Chondrocyte (in vitro differentiated cells): Measurements from ENCODE around the gene SIM1. TPM values are rescaled to one million over a fixed set of nuclear protein-coding genes. Genes with fewer than 3 reads are reported as not detected.

Experiments used
- DNase-seq: peaks from one replicate; pipeline ENCODE4 v3.0.0; 2021; ENCODE audit warnings: mixed read lengths, low spot score
- H3K27ac Mint-ChIP-seq: one replicate; pipeline ENCODE4 v1.8.0; 2021; ENCODE audit warnings: mild to moderate bottlenecking, moderate library complexity, mixed read lengths; ENCODE audit not compliant: unreplicated experiment
- H3K27me3 Mint-ChIP-seq: 2 replicates; pipeline ENCODE4 v1.8.0; 2021; ENCODE audit warnings: low read depth, mixed read lengths
- H3K36me3 Mint-ChIP-seq: 2 replicates; pipeline ENCODE4 v1.8.0; 2021; ENCODE audit warnings: low read depth, mixed read lengths
- H3K4me1 Mint-ChIP-seq: 2 replicates; pipeline ENCODE4 v1.8.0; 2021; ENCODE audit warnings: low read depth, mild to moderate bottlenecking, mixed read lengths
- H3K4me3 Mint-ChIP-seq: one replicate; pipeline ENCODE4 v1.8.0; 2021; ENCODE audit warnings: mild to moderate bottlenecking, moderate library complexity, mixed read lengths; ENCODE audit not compliant: unreplicated experiment
- H3K9me3 Mint-ChIP-seq: 2 replicates; pipeline ENCODE4 v1.8.0; 2021; ENCODE audit warnings: low read depth, mixed read lengths
- CTCF ChIP-seq: fragments of 200-600 bp; sonication (generic); IDR thresholded peaks from 2 replicates; pipeline ENCODE4 v1.5.0; 2021; ENCODE audit warnings: antibody characterized with exemption, mild to moderate bottlenecking, moderate library complexity
- total RNA-seq: library from RNA; stranded (reverse); gene quantifications from 3 replicates; pipeline ENCODE4 v1.2.1, GENCODE V29; 2021

Gene SIM1
- total RNA-seq, 1 donor from 2014 or later, result 10.7 TPM

GRCh38 chr6:100379386-100379785 is 85.3 kb downstream of the SIM1 start:
- no peaks in the 10 kb centered on the region for H3K27me3 Mint-ChIP-seq
- no peak overlapping the region for H3K4me3 Mint-ChIP-seq
- peaks cover 25% of the 10 kb centered on the region for H3K4me1 Mint-ChIP-seq
- DNase-seq, result no peak
- peaks cover 2% of the 10 kb centered on the region for H3K9me3 Mint-ChIP-seq
- no peaks in the 10 kb centered on the region for H3K36me3 Mint-ChIP-seq
- no peak for TF ChIP-seq CTCF
- H3K27ac Mint-ChIP-seq, result no peak overlapping the region

DNA sequence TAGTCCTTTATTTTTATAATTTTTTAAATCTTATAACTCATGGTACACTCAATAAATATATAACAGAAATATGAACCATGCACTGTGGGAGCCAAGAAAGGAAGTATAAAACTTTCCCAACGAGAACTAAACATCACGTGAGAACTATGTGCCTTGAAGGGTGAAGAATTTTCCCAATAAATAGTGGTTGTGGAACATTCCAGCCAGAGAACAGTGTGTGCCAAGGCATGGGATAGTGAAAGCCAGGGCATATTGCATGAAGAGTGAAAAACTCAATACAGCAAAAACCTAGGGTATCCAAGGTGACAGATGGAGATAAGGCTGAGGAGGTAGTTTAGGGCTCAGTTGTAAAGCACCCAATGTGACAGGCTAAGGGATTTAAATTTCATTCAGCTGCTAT is 86.1 kb downstream of the SIM1 start:
- no peaks in the 10 kb centered on the region for H3K27me3 Mint-ChIP-seq
- no peaks in the 10 kb centered on the region for H3K36me3 Mint-ChIP-seq
- no peak for DNase-seq
- TF ChIP-seq CTCF, result no peak
- H3K4me1 Mint-ChIP-seq, result peaks cover 25% of the 10 kb centered on the region
- H3K9me3 Mint-ChIP-seq, result peaks cover 2% of the 10 kb centered on the region
- H3K27ac Mint-ChIP-seq, result no peak overlapping the region
- H3K4me3 Mint-ChIP-seq, result no peak overlapping the region

DNA sequence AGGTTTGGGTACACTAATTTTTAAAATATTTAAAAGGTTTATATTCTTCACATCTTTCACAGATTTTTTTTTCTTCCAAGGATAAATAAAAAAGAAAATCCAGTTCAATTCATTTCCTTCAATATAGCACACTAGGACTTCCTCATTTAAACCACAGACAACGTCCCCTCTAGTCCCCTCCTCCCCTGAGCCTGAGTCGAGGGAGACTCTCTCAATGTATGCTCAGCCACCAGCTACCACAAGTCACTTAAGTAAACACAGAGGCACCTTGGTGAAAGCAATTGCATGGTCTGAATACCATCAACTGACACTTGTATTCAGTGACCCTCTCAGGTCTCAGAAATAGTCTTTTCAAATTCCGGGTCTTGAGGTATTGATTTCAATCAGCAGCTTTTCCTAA is 88.6 kb downstream of the SIM1 start:
- Mint-ChIP-seq H3K27me3 (no peaks in the 10 kb centered on the region), H3K4me3 (no peak overlapping the region), H3K4me1 (peaks cover 24% of the 10 kb centered on the region), H3K27ac (no peak overlapping the region), H3K9me3 (peaks cover 2% of the 10 kb centered on the region), H3K36me3 (no peaks in the 10 kb centered on the region)
- TF ChIP-seq CTCF, result no peak
- DNase-seq, result no peak

DNA sequence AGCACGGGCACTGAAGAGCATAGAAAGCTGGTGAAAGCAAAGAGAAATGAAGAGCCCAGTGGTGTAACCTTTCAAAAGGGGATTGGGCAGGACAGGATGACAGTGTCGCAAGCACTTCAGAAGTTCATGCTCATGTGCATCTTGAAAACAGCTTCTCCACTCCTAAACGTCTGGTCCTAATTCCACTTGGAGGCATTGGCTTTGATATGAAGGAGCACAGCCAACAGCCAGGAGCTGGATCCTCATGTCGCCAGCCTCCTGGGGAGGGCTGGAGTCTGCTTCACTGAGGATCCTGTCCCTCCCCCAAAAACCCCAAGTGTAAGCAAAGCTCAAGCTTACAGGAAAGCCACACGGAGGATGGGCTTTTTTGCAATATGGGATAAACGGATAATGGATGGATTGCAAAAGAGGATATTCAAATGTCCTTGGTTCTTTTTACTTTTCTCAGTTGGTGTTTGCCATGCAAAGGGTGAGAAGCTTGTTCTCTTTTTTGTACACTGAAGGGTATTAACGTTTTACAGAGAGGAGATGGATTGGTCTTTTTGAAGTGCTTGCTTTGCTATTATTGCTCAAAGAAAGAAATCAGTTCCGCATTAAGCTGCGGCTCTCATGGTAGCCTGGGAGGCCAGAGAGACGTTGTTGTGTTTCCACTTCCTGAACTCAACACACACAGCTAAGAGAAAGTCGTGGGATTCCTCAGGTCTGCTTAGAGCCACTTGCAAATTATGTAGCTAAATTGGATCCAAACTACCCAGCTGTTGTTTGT is 92.2 kb downstream of the SIM1 start:
- no peaks in the 10 kb centered on the region for H3K36me3 Mint-ChIP-seq
- H3K4me3 Mint-ChIP-seq, result no peak overlapping the region

GRCh38 chr6:100371591-100371990 is 93.1 kb downstream of the SIM1 start:
- Mint-ChIP-seq H3K4me3 (no peak overlapping the region), H3K27me3 (no peaks in the 10 kb centered on the region), H3K36me3 (no peaks in the 10 kb centered on the region), H3K27ac (no peak overlapping the region), H3K9me3 (no peaks in the 10 kb centered on the region), H3K4me1 (peaks cover 30% of the 10 kb centered on the region)
- no peak for DNase-seq
- no peak for TF ChIP-seq CTCF

More for the DNA sequence above, 92.2 kb downstream of the SIM1 start:
- no peak for TF ChIP-seq CTCF
- peaks cover 2% of the 10 kb centered on the region for H3K9me3 Mint-ChIP-seq
- H3K4me1 Mint-ChIP-seq, result peaks cover 27% of the 10 kb centered on the region
- no peaks in the 10 kb centered on the region for H3K27me3 Mint-ChIP-seq
- no peak overlapping the region for H3K27ac Mint-ChIP-seq
- no peak for DNase-seq
